SJCRH30 (cell line): Measurements from ENCODE around the gene SMIM9. TPM values are rescaled to one million over a fixed set of nuclear protein-coding genes. Genes with fewer than 3 reads are reported as not detected.
A peak's percentile ranks its signal among the peaks of the same experiment; 100 is the strongest.
"Not testable (repeated sequence)": the region's sequence is repeated elsewhere in the genome, so short reads cannot be mapped to it uniquely, and the experiment has no call there.

Experiments
- DNase-seq, 2 experiments: peaks; one replicate each; pipeline ENCODE4 v3.0.0-alpha.2; 2015 to 2020
- H3K27ac ChIP-seq: fragments of 250-450 bp; sonication (Bioruptor Pico); 2 replicates; pipeline ENCODE4 v1.5.1; 2020; ENCODE audit warnings: mild to moderate bottlenecking, moderate library complexity
- H3K27me3 ChIP-seq: fragments of 250-450 bp; sonication (Bioruptor Pico); 2 replicates; pipeline ENCODE4 v1.5.1; 2020; ENCODE audit warnings: mild to moderate bottlenecking, moderate library complexity
- H3K36me3 ChIP-seq: fragments of 250-450 bp; sonication (Bioruptor Pico); 2 replicates; pipeline ENCODE4 v1.5.1; 2020; ENCODE audit warnings: mild to moderate bottlenecking, moderate library complexity
- H3K4me1 ChIP-seq: fragments of 250-450 bp; sonication (Bioruptor Pico); 2 replicates; pipeline ENCODE4 v1.5.1; 2020; ENCODE audit warnings: mild to moderate bottlenecking, moderate library complexity
- H3K4me3 ChIP-seq: fragments of 250-450 bp; sonication (Bioruptor Pico); 2 replicates; pipeline ENCODE4 v1.5.1; 2020; ENCODE audit warnings: mild to moderate bottlenecking, moderate library complexity
- H3K9me3 ChIP-seq: fragments of 250-450 bp; sonication (Bioruptor Pico); replicated peaks from 2 replicates; pipeline ENCODE4 v1.5.1; 2020; ENCODE audit warnings: mild to moderate bottlenecking, moderate library complexity
- total RNA-seq: library from RNA; depleted of rRNA; stranded (reverse); fragments of >200 nt; shearing (Covaris generic); gene quantifications from 2 replicates; pipeline ENCODE4 v1.2.3, GENCODE V29; 2014; rRNA removed

The SMIM9 gene
- total RNA-seq, result not detected in 2 replicates

DNA sequence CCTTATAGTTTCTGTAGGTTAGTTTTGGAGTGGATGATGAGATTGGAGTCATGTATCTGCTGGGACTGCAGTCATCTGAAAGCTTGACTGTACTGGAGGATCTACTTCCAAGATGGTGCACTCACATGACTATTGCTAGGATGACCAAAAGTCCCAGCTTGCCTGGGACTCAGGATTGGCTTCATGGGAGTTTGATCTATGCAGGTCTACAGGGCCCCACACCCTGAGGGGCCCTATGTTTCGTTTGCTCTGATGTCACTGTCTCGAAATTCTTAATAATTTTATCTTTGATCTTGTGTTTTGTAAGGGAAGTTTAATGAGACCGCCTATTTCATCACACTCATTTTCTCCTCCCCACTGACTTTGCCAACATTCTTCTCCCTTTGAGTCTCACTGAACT, at the start of gene SMIM9:
SMIM9 (minus strand) TSS at position 101 of the 400 bp plus-strand sequence. CDS start 3,806 bp downstream, outside the sequence.
- DNase-seq, result no peak
- Histone ChIP-seq H3K9me3 (no peaks in the 10 kb centered on the region), H3K27me3 (no peaks in the 10 kb centered on the region), H3K4me1 (no peaks in the 10 kb centered on the region), H3K36me3 (no peaks in the 10 kb centered on the region), H3K4me3 (no peak within 1 kb of the TSS), H3K27ac (no peak within 1 kb of the TSS)

- H3K4me1 ChIP-seq, H3K27ac ChIP-seq, DNase-seq, H3K36me3 ChIP-seq, H3K4me3 ChIP-seq, H3K27me3 ChIP-seq, H3K9me3 ChIP-seq: not testable (repeated sequence)
These were observed 49.6 kb upstream of the SMIM9 start for GRCh38 chrX:154884069-154884468.

DNA sequence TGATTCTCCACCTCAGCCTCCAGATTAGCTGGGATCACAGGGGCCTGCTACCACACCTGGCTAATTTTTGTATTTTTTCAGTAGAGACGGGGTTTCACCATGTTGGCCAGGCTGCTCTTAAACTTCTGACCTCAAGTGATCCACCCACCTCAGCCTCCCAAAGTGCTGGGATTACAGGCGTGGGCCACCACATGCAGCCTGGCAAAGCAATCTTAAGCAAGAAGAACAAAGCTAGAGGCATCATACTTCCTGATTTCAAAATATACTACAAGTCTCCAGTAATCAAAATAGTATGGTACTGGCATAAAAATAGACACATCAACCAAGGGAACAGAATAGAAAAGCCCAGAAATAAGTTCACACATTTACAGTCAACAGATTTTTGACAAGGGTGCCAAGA, 38.9 kb upstream of the SMIM9 start:
- Histone ChIP-seq H3K4me3 (no peak overlapping the region), H3K27me3 (no peaks in the 10 kb centered on the region), H3K9me3 (no peaks in the 10 kb centered on the region), H3K36me3 (no peaks in the 10 kb centered on the region), H3K4me1 (no peaks in the 10 kb centered on the region), H3K27ac (no peak overlapping the region)
- no peak for DNase-seq

DNA sequence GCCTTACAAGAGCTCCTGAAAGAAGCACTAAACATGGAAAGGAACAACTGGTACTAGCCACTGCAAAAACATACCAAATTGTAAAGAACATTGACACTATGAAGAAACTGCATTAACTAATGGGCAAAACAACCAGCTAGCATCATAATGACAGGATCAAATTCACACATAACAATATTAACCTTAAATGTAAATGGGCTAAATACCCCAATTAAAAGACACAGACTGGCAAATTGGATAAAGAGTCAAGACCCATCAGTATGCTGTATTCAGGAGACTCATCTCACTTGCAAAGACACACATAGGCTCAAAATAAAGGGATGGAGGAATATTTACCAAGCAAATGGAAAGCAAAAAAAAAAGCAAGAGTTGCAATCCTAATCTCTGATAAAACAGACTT, 34.1 kb upstream of the SMIM9 start:
- not testable (repeated sequence) for DNase-seq, H3K36me3 ChIP-seq, H3K4me1 ChIP-seq, H3K27me3 ChIP-seq, H3K4me3 ChIP-seq, H3K27ac ChIP-seq, H3K9me3 ChIP-seq

DNA sequence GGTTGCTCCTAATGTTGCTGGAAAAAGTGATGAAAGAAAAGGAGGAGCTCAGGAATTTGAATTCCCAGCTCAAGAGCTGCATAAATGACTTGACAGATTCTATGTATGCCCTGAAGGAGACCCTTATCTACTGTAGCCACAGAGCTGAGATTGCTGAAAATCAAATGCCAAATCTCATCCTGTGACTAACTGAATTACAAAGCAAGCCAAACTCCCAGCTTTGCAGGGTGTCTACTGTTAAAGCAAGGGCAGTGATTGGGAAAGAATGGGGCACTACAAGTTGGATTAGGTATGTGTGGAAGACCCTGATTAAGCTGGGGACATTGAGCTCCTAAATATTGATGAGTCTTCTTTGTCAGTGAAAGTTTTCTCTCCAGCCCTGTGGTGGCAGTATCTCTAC, 20.8 kb upstream of the SMIM9 start:
- Histone ChIP-seq H3K36me3 (no peaks in the 10 kb centered on the region), H3K4me1 (no peaks in the 10 kb centered on the region), H3K27ac (no peak overlapping the region), H3K27me3 (no peaks in the 10 kb centered on the region), H3K4me3 (no peak overlapping the region), H3K9me3 (no peaks in the 10 kb centered on the region)
- DNase-seq, result no peak

GRCh38 chrX:154850957-154851611, 16.6 kb upstream of the SMIM9 start:
- DNase-seq, result no peak
- no peak overlapping the region for H3K4me3 ChIP-seq
- H3K27ac ChIP-seq, result no peak overlapping the region
- no peaks in the 10 kb centered on the region for H3K36me3 ChIP-seq
- no peaks in the 10 kb centered on the region for H3K27me3 ChIP-seq
- no peaks in the 10 kb centered on the region for H3K9me3 ChIP-seq
- H3K4me1 ChIP-seq, result no peaks in the 10 kb centered on the region

- H3K27ac ChIP-seq, result no peak overlapping the region
- H3K9me3 ChIP-seq, result no peaks in the 10 kb centered on the region
- H3K36me3 ChIP-seq, result no peaks in the 10 kb centered on the region
- H3K4me1 ChIP-seq, result no peaks in the 10 kb centered on the region
- peak in 1 of 2 experiments; percentile 44 for DNase-seq
- no peak overlapping the region for H3K4me3 ChIP-seq
- H3K27me3 ChIP-seq, result no peaks in the 10 kb centered on the region
These were observed 6.4 kb upstream of the SMIM9 start for GRCh38 chrX:154840856-154841255.

DNA sequence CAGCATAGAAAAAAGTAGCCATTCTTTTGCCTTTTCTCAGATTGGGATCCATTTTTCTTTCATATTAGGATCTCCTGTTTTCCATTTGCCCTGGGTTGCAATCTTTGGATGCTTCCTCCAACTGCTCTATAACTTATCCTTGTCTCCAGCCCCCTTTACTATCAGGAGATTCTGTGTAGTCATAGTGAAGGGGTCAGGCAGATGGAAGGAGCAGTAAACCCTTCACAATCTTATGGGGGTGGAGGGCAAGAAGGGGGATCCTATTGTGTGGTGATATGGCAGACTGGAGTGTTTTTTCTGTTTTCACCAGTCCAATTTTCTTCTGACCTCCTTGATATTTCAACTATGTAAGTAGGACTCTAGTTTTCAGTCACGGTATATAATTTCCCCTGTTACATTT, 1.7 kb upstream of the SMIM9 start:
- no peak for DNase-seq
- Histone ChIP-seq H3K27ac (no peak overlapping the region), H3K9me3 (no peaks in the 10 kb centered on the region), H3K27me3 (no peaks in the 10 kb centered on the region), H3K4me1 (no peaks in the 10 kb centered on the region), H3K36me3 (no peaks in the 10 kb centered on the region), H3K4me3 (no peak overlapping the region)

- Histone ChIP-seq H3K4me1 (no peaks in the 10 kb centered on the region), H3K27ac (no peak overlapping the region), H3K9me3 (no peaks in the 10 kb centered on the region), H3K4me3 (no peak overlapping the region), H3K36me3 (no peaks in the 10 kb centered on the region), H3K27me3 (no peaks in the 10 kb centered on the region)
- no peak for DNase-seq
These were observed 652 bp downstream of the SMIM9 start for GRCh38 chrX:154833746-154834274.

- H3K4me3 ChIP-seq, result no peak overlapping the region
- DNase-seq, result no peak
- H3K9me3 ChIP-seq, result no peaks in the 10 kb centered on the region
- H3K27me3 ChIP-seq, result no peaks in the 10 kb centered on the region
- no peaks in the 10 kb centered on the region for H3K4me1 ChIP-seq
- H3K36me3 ChIP-seq, result no peaks in the 10 kb centered on the region
- H3K27ac ChIP-seq, result no peak overlapping the region
These were observed 4.5 kb downstream of the SMIM9 start for GRCh38 chrX:154829926-154830442.

DNA sequence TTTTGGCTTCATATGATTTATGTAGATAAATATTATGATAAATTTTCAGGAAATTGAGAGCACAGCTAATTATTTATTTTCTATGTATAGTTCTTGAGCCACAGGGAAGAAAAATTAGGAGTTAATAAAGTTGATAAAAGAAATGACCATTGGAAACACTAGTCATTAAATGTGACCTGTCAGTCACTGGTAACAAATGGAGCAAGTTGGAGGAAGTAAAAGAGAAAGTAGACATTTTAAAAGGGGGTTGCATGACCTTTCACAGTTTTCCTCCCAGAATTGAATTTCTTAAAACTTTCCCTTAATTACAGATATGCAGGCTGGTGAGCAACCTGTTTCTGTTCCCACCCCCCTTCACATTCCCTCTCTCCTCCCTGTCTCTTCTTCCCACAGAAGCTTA, 5.3 kb downstream of the SMIM9 start:
- Histone ChIP-seq H3K27me3 (no peaks in the 10 kb centered on the region), H3K27ac (no peak overlapping the region), H3K36me3 (no peaks in the 10 kb centered on the region), H3K9me3 (no peaks in the 10 kb centered on the region), H3K4me1 (no peaks in the 10 kb centered on the region), H3K4me3 (no peak overlapping the region)
- DNase-seq, result no peak

DNA sequence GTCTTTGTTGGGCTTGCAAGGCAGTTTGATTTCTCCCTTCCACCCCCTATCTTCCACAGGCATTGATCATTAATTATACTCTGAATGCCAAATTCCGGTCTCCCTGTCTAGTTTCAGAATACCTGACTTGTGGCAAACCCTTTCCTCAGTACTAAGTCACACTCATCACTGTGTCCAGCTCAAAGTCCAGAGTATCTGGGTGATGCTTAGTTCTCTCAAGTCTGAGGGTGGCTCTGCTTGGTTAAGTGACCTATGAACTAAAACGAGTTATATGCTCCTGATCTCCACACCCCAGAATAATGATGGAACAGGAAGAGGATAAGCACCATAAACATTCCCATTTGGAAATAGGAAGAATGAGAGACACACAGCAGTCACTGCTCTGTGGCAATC, 6.5 kb downstream of the SMIM9 start:
- H3K9me3 ChIP-seq, result no peaks in the 10 kb centered on the region
- H3K36me3 ChIP-seq, result no peaks in the 10 kb centered on the region
- H3K4me1 ChIP-seq, result no peaks in the 10 kb centered on the region
- H3K4me3 ChIP-seq, result no peak overlapping the region
- no peak overlapping the region for H3K27ac ChIP-seq
- H3K27me3 ChIP-seq, result no peaks in the 10 kb centered on the region
- no peak for DNase-seq

DNA sequence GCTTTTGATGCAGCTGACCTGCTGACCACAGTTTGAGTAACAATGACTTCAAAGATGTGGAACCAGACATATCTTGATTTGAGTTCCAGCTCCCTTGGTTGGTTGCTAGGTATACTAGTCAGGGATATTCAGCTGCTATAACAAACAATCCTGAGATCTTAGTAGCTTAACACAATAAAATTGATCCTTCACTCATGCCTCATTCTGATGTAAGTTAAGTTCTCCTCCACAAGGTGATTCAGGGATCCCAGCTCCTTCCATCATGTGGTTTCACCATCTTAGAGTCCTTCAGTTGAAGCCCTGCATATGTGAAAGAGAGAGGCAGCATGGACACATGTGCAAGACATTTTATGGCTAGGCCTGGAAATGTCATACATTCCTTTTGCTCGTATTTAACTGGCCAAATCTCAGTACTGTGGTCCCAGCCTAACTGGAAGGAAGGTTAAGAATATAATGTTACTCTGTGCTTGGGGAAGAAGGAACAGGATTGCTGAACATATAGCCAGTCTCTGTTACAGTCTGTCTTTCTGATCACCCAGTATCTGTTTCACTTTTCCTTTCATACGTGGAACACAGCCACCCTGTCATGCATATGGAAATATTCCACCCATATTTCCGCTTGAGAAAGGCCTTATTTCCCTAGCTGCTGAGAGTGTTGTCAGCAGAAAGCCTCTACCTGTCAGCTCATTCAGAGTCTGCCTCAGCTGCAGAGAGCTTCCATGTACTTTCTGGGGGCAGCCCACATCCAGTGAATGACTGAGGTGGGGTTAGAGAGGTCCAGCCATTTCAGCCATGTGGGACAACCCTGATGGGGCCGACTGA, 7.1 kb downstream of the SMIM9 start:
- Histone ChIP-seq H3K27me3 (no peaks in the 10 kb centered on the region), H3K9me3 (no peaks in the 10 kb centered on the region), H3K36me3 (no peaks in the 10 kb centered on the region), H3K4me3 (no peak overlapping the region), H3K27ac (no peak overlapping the region), H3K4me1 (no peaks in the 10 kb centered on the region)
- DNase-seq, result no peak

DNA sequence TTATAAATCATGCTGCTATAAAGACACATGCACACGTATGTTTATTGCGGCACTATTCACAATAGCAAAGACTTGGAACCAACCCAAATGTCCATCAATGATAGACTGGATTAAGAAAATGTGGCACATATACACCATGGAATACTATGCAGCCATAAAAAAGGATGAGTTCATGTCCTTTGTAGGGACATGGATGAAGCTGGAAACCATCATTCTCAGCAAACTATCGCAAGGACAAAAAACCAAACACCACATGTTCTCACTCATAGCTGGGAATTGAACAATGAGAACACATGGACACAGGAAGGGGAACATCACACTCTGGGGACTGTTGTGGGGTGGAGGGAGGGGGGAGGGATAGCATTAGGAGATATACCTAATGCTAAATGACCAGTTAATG, 8.9 kb downstream of the SMIM9 start:
- H3K4me3 ChIP-seq, H3K9me3 ChIP-seq, H3K27me3 ChIP-seq, H3K36me3 ChIP-seq, H3K27ac ChIP-seq, H3K4me1 ChIP-seq, DNase-seq: not testable (repeated sequence)

GRCh38 chrX:154824638-154825037, 9.8 kb downstream of the SMIM9 start:
- H3K9me3 ChIP-seq, result no peaks in the 10 kb centered on the region
- no peak for DNase-seq
- no peaks in the 10 kb centered on the region for H3K36me3 ChIP-seq
- H3K27ac ChIP-seq, result no peak overlapping the region
- no peaks in the 10 kb centered on the region for H3K4me1 ChIP-seq
- H3K4me3 ChIP-seq, result no peak overlapping the region
- no peaks in the 10 kb centered on the region for H3K27me3 ChIP-seq
